IMR-90 (cell line): ENCODE data around the gene TOR1A. TPM values are rescaled to one million over a fixed set of nuclear protein-coding genes. Genes with fewer than 3 reads are reported as not detected.

ENCODE experiments used
- ATAC-seq: fragments of 200-7000 bp; cut with Tn5 transposase; 2 replicates; pipeline ENCODE4 v1.9.1; 2020; ENCODE audit warnings: low read depth, mild to moderate bottlenecking, moderate library complexity
- BruUV-seq: library from RNA; stranded (reverse); fragments of 400-500 nt; replicated peaks from 2 replicates; lab custom pipeline; 2021; lab: Mats Ljungman, UMichigan
- CTCF ChIA-PET: fragments of 300-600 bp; formaldehyde crosslinking; extraction: SDS; loops from one replicate; lab custom pipeline; 2021; ENCODE audit warnings: antibody characterized with exemption; lab: Yijun Ruan, JAX
- POLR2A ChIA-PET: fragments of 300-600 bp; sonication (Branson Sonifier 250); formaldehyde crosslinking; loops from one replicate; lab custom pipeline; 2022; ENCODE audit warnings: antibody characterized with exemption; ENCODE audit not compliant: unreplicated experiment; lab: Charles Lee
- DNase-seq: peaks from one replicate; pipeline ENCODE4 v3.0.0; 2013
- H2AFZ ChIP-seq: replicated peaks from 2 replicates; pipeline ENCODE3; 2013; ENCODE audit warnings: low read length, mild to moderate bottlenecking; ENCODE audit not compliant: poor library complexity
- H2AK5ac ChIP-seq: 2 replicates; pipeline ENCODE4 v1.6.1; 2013; ENCODE audit warnings: low read depth, low read length, inconsistent platforms
- H2AK9ac ChIP-seq: replicated peaks from 2 replicates; pipeline ENCODE3; 2013; ENCODE audit warnings: mild to moderate bottlenecking, low read depth, low read length, moderate library complexity; ENCODE audit not compliant: poor library complexity
- H2BK120ac ChIP-seq: 2 replicates; pipeline ENCODE4 v1.6.1; 2013; ENCODE audit warnings: low read depth, low read length, inconsistent platforms
- H2BK15ac ChIP-seq: 3 replicates; pipeline ENCODE4 v1.6.1; 2013; ENCODE audit warnings: low read depth, low read length, inconsistent platforms
- H2BK20ac ChIP-seq: 2 replicates; pipeline ENCODE4 v1.6.1; 2013; ENCODE audit warnings: low read depth, mild to moderate bottlenecking, inconsistent platforms, low read length, moderate library complexity
- H2BK5ac ChIP-seq: 2 replicates; pipeline ENCODE4 v1.6.1; 2013; ENCODE audit warnings: mild to moderate bottlenecking, low read depth, low read length, inconsistent platforms; ENCODE audit not compliant: poor library complexity, severe bottlenecking
- H3K14ac ChIP-seq: replicated peaks from 2 replicates; pipeline ENCODE4 v1.6.1; 2013; ENCODE audit warnings: low read depth, low read length, inconsistent platforms
- H3K18ac ChIP-seq: 2 replicates; pipeline ENCODE4 v1.6.1; 2013; ENCODE audit warnings: low read depth, low read length, control low read depth
- H3K23ac ChIP-seq: 2 replicates; pipeline ENCODE4 v1.6.1; 2013; ENCODE audit warnings: low read depth, low read length, inconsistent platforms
- H3K27ac ChIP-seq: 2 replicates; pipeline ENCODE4 v1.5.1; 2013; ENCODE audit warnings: mild to moderate bottlenecking, control low read depth, low read length; ENCODE audit not compliant: insufficient read depth
- H3K27me3 ChIP-seq: 2 replicates; pipeline ENCODE4 v1.6.1; 2013; ENCODE audit warnings: low read length; ENCODE audit not compliant: control insufficient read depth, insufficient read depth
- H3K36me3 ChIP-seq: 2 replicates; pipeline ENCODE4 v1.6.1; 2013; ENCODE audit warnings: low read length, mixed read lengths; ENCODE audit not compliant: control insufficient read depth, insufficient read depth
- H3K4ac ChIP-seq: 2 replicates; pipeline ENCODE4 v1.6.1; 2013; ENCODE audit warnings: low read depth, low read length, inconsistent platforms
- H3K4me1 ChIP-seq: 2 replicates; pipeline ENCODE4 v1.6.1; 2013; ENCODE audit warnings: low read length, mixed read lengths; ENCODE audit not compliant: control insufficient read depth, insufficient read depth
- H3K4me2 ChIP-seq: 2 replicates; pipeline ENCODE4 v1.6.1; 2013; ENCODE audit warnings: low read depth, mild to moderate bottlenecking, control low read depth, low read length, moderate library complexity
- H3K4me3 ChIP-seq: 2 replicates; pipeline ENCODE4 v1.5.1; 2013; ENCODE audit warnings: low read depth, mild to moderate bottlenecking, control low read depth, low read length, moderate library complexity; ENCODE audit not compliant: insufficient read depth
- H3K56ac ChIP-seq: 2 replicates; pipeline ENCODE4 v1.6.1; 2013; ENCODE audit warnings: low read length, inconsistent platforms; ENCODE audit not compliant: insufficient read depth; ENCODE audit errors: extremely low read depth
- H3K79me1 ChIP-seq, 2 experiments: 2 replicates each; pipeline ENCODE4 v1.6.1; 2013; ENCODE audit warnings: low read length in 2 of 2, inconsistent platforms in 1 of 2, low read depth in 1 of 2
- H3K9ac ChIP-seq: 2 replicates; pipeline ENCODE4 v1.6.1; 2013; ENCODE audit warnings: low read depth, low read length, control low read depth
- H3K9me1 ChIP-seq: 2 replicates; pipeline ENCODE4 v1.6.1; 2013; ENCODE audit warnings: low read length, inconsistent platforms; ENCODE audit not compliant: insufficient read depth
- H3K9me3 ChIP-seq: 2 replicates; pipeline ENCODE4 v1.6.1; 2013; ENCODE audit warnings: low read length; ENCODE audit not compliant: control insufficient read depth, insufficient read depth
- H4K20me1 ChIP-seq: 2 replicates; pipeline ENCODE4 v1.6.1; 2013; ENCODE audit warnings: low read length, inconsistent platforms; ENCODE audit not compliant: insufficient read depth
- H4K5ac ChIP-seq: 2 replicates; pipeline ENCODE4 v1.6.1; 2013; ENCODE audit warnings: mild to moderate bottlenecking, low read depth, low read length, control low read depth
- H4K8ac ChIP-seq, 2 experiments: 2 replicates each; pipeline ENCODE4 v1.6.1; 2013; ENCODE audit warnings: low read depth in 2 of 2, low read length in 2 of 2, control low read depth in 1 of 2, inconsistent platforms in 1 of 2
- H4K91ac ChIP-seq: 2 replicates; pipeline ENCODE4 v1.6.1; 2013; ENCODE audit warnings: low read depth, low read length, inconsistent platforms; ENCODE audit not compliant: insufficient read depth
- BHLHE40 ChIP-seq: fragments of 150-350 bp; IDR thresholded peaks from 2 replicates; pipeline ENCODE4 v1.6.1; 2016; ENCODE audit warnings: mild to moderate bottlenecking, low read depth, low read length
- CHD1 ChIP-seq: IDR thresholded peaks from 2 replicates; pipeline ENCODE4 v1.6.1; 2012; ENCODE audit warnings: low read depth, low read length, improper control_type of control experiment
- FOS ChIP-seq: fragments of 150-350 bp; IDR thresholded peaks from 2 replicates; pipeline ENCODE4 v1.6.1; 2016; ENCODE audit warnings: low read depth, low read length
- MAFK ChIP-seq: IDR thresholded peaks from 2 replicates; pipeline ENCODE4 v1.6.1; 2012; ENCODE audit warnings: low read depth, low read length, improper control_type of control experiment
- MAZ ChIP-seq: IDR thresholded peaks from 2 replicates; pipeline ENCODE4 v1.6.1; 2012; ENCODE audit warnings: low read depth, mild to moderate bottlenecking, low read length, improper control_type of control experiment, moderate library complexity, borderline replicate concordance
- MXI1 ChIP-seq: IDR thresholded peaks from 2 replicates; pipeline ENCODE4 v1.6.1; 2012; ENCODE audit warnings: low read depth, mild to moderate bottlenecking, low read length, moderate library complexity, borderline replicate concordance
- RAD21 ChIP-seq: IDR thresholded peaks from 2 replicates; pipeline ENCODE4 v1.6.1; 2012; ENCODE audit warnings: low read length, improper control_type of control experiment
- RCOR1 ChIP-seq: IDR thresholded peaks from 2 replicates; pipeline ENCODE4 v1.6.1; 2012; ENCODE audit warnings: mild to moderate bottlenecking, low read length, improper control_type of control experiment; ENCODE audit not compliant: insufficient replicate concordance
- RFX5 ChIP-seq: IDR thresholded peaks from 2 replicates; pipeline ENCODE4 v1.8.0; 2012; ENCODE audit warnings: low read depth, mild to moderate bottlenecking, low read length, moderate library complexity
- SMC3 ChIP-seq: fragments of 150-350 bp; IDR thresholded peaks from 2 replicates; pipeline ENCODE4 v1.6.1; 2016; ENCODE audit warnings: low read depth, mild to moderate bottlenecking, antibody characterized with exemption, low read length, moderate library complexity
- USF2 ChIP-seq: fragments of 150-350 bp; IDR thresholded peaks from 2 replicates; pipeline ENCODE4 v1.6.1; 2017; ENCODE audit warnings: mild to moderate bottlenecking, antibody characterized with exemption, low read length, low read depth
- WGBS, 2 experiments: methylation state at CpG; one replicate each; pipeline versions ENCODE4 v1.1.5 to v1.1.7; 2013; ENCODE audit warnings: missing lambda C conversion rate in 2 of 2; ENCODE audit not compliant: insufficient read length in 1 of 2; ENCODE audit errors: extremely low coverage in 2 of 2; 5-methylcytosine and 5-hydroxymethylcytosine counted together
- dilution Hi-C: fragments of 300-500 bp; cut with HindIII; formaldehyde crosslinking; loops from one replicate; pipeline ENCODE4 v1.14.3; 2018; ENCODE audit warnings: low sequenced_read_pairs; ENCODE audit not compliant: unreplicated experiment
- in situ Hi-C: fragments of 300-500 bp; cut with MboI; formaldehyde crosslinking; loops from 3 replicates; pipeline ENCODE4 v1.14.3; 2019; ENCODE audit warnings: low sequenced_read_pairs, inconsistent platforms, mixed read lengths
- intact Hi-C: fragments of 100-400 bp; cut with micrococcal nuclease; formaldehyde crosslinking; loops from 2 replicates; pipeline ENCODE4 v1.10.0; 2022
- polyA plus RNA-seq, 3 experiments: library from polyadenylated mRNA; depleted of rRNA; stranded (reverse); fragments of >200 nt; gene quantifications; 2 replicates each; pipeline ENCODE4 v1.2.3, GENCODE V29; 2012; ENCODE audit warnings: low replicate concordance in 1 of 3
- total RNA-seq: library from RNA; depleted of rRNA; stranded (reverse); fragments of >200 nt; gene quantifications from 2 replicates; pipeline ENCODE4 v1.2.3, GENCODE V29; 2012
- TF ChIP-seq, protein P1 (sequence below): conservative IDR thresholded peaks from 2 replicates; pipeline ENCODE4 v1.5.1; 2012; ENCODE audit warnings: mild to moderate bottlenecking, low read depth, low read length, improper control_type of control experiment
- TF ChIP-seq, protein P2 (sequence below): fragments of 150-350 bp; IDR thresholded peaks from 2 replicates; pipeline ENCODE4 v1.6.1; 2016; ENCODE audit warnings: low read depth, mild to moderate bottlenecking, low read length, moderate library complexity, borderline replicate concordance

Gene TOR1A
- total and polyA plus RNA-seq, 2 of the 4 experiments (the other 2 are of a cell fraction): 27.1 to 74.2 TPM

DNA sequence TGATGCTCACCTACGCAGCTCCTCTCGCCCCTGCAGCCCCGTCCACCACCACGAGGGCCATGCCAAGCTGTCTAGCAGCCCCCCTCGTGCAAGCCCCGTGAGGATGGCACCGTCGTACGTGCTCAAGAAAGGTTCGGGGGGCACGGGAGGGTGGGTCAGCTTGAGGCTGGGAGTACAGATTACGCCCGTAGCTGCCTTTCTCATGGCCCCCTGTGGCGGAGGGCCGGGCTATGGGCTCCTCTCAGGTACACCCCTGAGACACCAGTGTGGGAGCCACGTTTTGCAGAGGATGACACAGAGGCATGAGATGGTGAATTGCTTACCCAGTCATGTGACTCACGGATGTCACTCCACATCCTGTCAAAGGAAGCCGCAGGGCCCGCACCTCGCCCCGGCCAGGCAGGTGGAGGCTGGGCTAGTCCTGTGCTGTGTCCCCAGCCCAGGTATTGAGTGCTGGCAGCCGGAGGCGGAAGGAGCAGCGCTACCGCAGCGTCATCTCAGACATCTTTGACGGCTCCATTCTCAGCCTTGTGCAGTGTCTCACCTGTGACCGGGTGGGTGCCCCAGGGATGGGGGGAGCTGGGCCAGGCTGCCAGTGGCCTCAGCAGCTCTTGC, 45.0 kb upstream of the TOR1A start:
- no peak overlapping the region for H2AK9ac ChIP-seq
- H3K4me3 ChIP-seq: no peak overlapping the region
- no peaks in the 10 kb centered on the region for H3K4me1 ChIP-seq
- no peak overlapping the region for H3K4ac ChIP-seq
- no peaks in the 10 kb centered on the region for H3K79me1 ChIP-seq
- no peaks in the 10 kb centered on the region for H3K27me3 ChIP-seq
- H3K36me3 ChIP-seq: peaks cover 29% of the 10 kb centered on the region
- dilution Hi-C loops (no loop called here), intact Hi-C loops (no loop called here), in situ Hi-C loops (no loop called here)
- BruUV-seq: no TSS peak
- 0 out of 2 replicates have a peak, but pooled peaks cover 3% of the 10 kb centered on the region for H3K9me1 ChIP-seq
- DNase-seq (no peak), ATAC-seq (no peak)
- ChIA-PET CTCF (no interaction called here), POLR2A (no interaction called here)
- H3K4me2 ChIP-seq: no peak overlapping the region
- H2AK5ac ChIP-seq: no peak overlapping the region
- no peak overlapping the region for H4K8ac ChIP-seq
- no peak overlapping the region for H3K18ac ChIP-seq
- no peak overlapping the region for H3K56ac ChIP-seq
- no peak overlapping the region for H3K14ac ChIP-seq
- H3K9ac ChIP-seq: no peak overlapping the region
- no peak overlapping the region for H2BK5ac ChIP-seq
- WGBS, 2 experiments: 90% methylated on average over 16 of the region's 28 CpGs; no CpG with 5 or more reads in 1 of the 2 experiments
- H3K27ac ChIP-seq: no peak overlapping the region
- no peak overlapping the region for H4K5ac ChIP-seq
- TF ChIP-seq MAZ (no peak), MAFK (no peak), SMC3 (no peak), BHLHE40 (no peak), MXI1 (no peak), CHD1 (no peak), RFX5 (no peak), FOS (no peak), RAD21 (no peak), USF2 (no peak), RCOR1 (no peak)
- TF ChIP-seq, protein P1, sequence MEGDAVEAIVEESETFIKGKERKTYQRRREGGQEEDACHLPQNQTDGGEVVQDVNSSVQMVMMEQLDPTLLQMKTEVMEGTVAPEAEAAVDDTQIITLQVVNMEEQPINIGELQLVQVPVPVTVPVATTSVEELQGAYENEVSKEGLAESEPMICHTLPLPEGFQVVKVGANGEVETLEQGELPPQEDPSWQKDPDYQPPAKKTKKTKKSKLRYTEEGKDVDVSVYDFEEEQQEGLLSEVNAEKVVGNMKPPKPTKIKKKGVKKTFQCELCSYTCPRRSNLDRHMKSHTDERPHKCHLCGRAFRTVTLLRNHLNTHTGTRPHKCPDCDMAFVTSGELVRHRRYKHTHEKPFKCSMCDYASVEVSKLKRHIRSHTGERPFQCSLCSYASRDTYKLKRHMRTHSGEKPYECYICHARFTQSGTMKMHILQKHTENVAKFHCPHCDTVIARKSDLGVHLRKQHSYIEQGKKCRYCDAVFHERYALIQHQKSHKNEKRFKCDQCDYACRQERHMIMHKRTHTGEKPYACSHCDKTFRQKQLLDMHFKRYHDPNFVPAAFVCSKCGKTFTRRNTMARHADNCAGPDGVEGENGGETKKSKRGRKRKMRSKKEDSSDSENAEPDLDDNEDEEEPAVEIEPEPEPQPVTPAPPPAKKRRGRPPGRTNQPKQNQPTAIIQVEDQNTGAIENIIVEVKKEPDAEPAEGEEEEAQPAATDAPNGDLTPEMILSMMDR: no peak
- TF ChIP-seq, protein P2, sequence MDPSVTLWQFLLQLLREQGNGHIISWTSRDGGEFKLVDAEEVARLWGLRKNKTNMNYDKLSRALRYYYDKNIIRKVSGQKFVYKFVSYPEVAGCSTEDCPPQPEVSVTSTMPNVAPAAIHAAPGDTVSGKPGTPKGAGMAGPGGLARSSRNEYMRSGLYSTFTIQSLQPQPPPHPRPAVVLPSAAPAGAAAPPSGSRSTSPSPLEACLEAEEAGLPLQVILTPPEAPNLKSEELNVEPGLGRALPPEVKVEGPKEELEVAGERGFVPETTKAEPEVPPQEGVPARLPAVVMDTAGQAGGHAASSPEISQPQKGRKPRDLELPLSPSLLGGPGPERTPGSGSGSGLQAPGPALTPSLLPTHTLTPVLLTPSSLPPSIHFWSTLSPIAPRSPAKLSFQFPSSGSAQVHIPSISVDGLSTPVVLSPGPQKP: no peak
- no peak overlapping the region for H4K91ac ChIP-seq
- H4K20me1 ChIP-seq: no peaks in the 10 kb centered on the region
- H3K9me3 ChIP-seq: no peaks in the 10 kb centered on the region
- H2BK120ac ChIP-seq: no peak overlapping the region
- H2AFZ ChIP-seq: no peak overlapping the region
- H3K23ac ChIP-seq: no peak overlapping the region
- H2BK15ac ChIP-seq: no peak overlapping the region
- no peak overlapping the region for H2BK20ac ChIP-seq
